Natural killer cell (primary cell): ENCODE measurements around the gene TCF7. TPM values are rescaled to one million over a fixed set of nuclear protein-coding genes. Genes with fewer than 3 reads are reported as not detected.

ENCODE experiments used
- ATAC-seq, 3 donors: fragments of 150-1000 bp in 2 of 3; fragments of 200-7000 bp in 1 of 3; cut with Tn5 transposase; 1 replicate in 1 of 3; 2 replicates in 2 of 3; pipeline ENCODE4 v1.10.0; 2021; ENCODE audit warnings: mild to moderate bottlenecking in 2 of 3, moderate library complexity in 2 of 3
- DNase-seq, 2 donors: peaks; one replicate each; pipeline versions ENCODE4 v3.0.0 to v3.0.0-alpha.2; 2013 to 2021; ENCODE audit warnings: mixed read lengths in 1 of 2
- H3K27ac ChIP-seq: one replicate; pipeline ENCODE4 v1.5.1; 2013; ENCODE audit warnings: mild to moderate bottlenecking, low read length
- H3K27me3 ChIP-seq: one replicate; pipeline ENCODE4 v1.6.1; 2013; ENCODE audit warnings: low read length; ENCODE audit not compliant: control insufficient read depth, insufficient read depth
- H3K36me3 ChIP-seq: one replicate; pipeline ENCODE4 v1.6.1; 2013; ENCODE audit warnings: low read length; ENCODE audit not compliant: control insufficient read depth, insufficient read depth
- H3K4me1 ChIP-seq: one replicate; pipeline ENCODE4 v1.6.1; 2013; ENCODE audit warnings: low read length; ENCODE audit not compliant: control insufficient read depth, insufficient read depth
- H3K4me3 ChIP-seq: one replicate; pipeline ENCODE4 v1.5.1; 2013; ENCODE audit warnings: low read length
- H3K9me3 ChIP-seq: one replicate; pipeline ENCODE4 v1.6.1; 2013; ENCODE audit warnings: low read length; ENCODE audit not compliant: control insufficient read depth, insufficient read depth
- H3K27ac Mint-ChIP-seq, 2 donors: one replicate each; pipeline ENCODE4 v1.8.0; 2022; ENCODE audit warnings: mild to moderate bottlenecking in 2 of 2, mixed read lengths in 2 of 2, moderate library complexity in 1 of 2
- H3K27me3 Mint-ChIP-seq, 2 donors: one replicate each; pipeline ENCODE4 v1.8.0; 2022; ENCODE audit warnings: low read depth in 2 of 2, mixed read lengths in 2 of 2
- H3K36me3 Mint-ChIP-seq: one replicate; pipeline ENCODE4 v1.8.0; 2022; ENCODE audit warnings: mixed read lengths
- H3K4me1 Mint-ChIP-seq, 2 donors: one replicate each; pipeline ENCODE4 v1.8.0; 2022; ENCODE audit warnings: mixed read lengths in 2 of 2
- H3K4me3 Mint-ChIP-seq: one replicate; pipeline ENCODE4 v1.8.0; 2022; ENCODE audit warnings: mild to moderate bottlenecking, moderate library complexity, mixed read lengths
- H3K9me3 Mint-ChIP-seq, 2 donors: one replicate each; pipeline ENCODE4 v1.8.0; 2022; ENCODE audit warnings: mixed read lengths in 2 of 2
- WGBS: methylation state at CpG from one replicate; pipeline ENCODE4 v1.1.7; 2013; ENCODE audit warnings: missing lambda C conversion rate; ENCODE audit not compliant: insufficient coverage; 5-methylcytosine and 5-hydroxymethylcytosine counted together
- intact Hi-C: fragments of 100-400 bp; cut with micrococcal nuclease; formaldehyde crosslinking; loops from one replicate; pipeline ENCODE4 v1.14.2; 2022
- total RNA-seq, 4 donors: library from RNA; stranded (reverse); fragments of 120-200 nt in 1 of 4; gene quantifications; one replicate each; pipeline versions ENCODE4 v1.2.3 to v1.2.4, GENCODE V29; 2013 to 2022
- TF ChIP-seq, protein P1 (sequence below): fragments of 200-600 bp; IDR thresholded peaks from one replicate; pipeline ENCODE4 v1.8.0; 2022; ENCODE audit warnings: antibody characterized with exemption

Gene TCF7
- total RNA-seq, 3 donors from 2014 or later (not counting 1 experiment from before 2014, with no cell fraction given) = 97.7 to 203 (median 158) TPM

DNA sequence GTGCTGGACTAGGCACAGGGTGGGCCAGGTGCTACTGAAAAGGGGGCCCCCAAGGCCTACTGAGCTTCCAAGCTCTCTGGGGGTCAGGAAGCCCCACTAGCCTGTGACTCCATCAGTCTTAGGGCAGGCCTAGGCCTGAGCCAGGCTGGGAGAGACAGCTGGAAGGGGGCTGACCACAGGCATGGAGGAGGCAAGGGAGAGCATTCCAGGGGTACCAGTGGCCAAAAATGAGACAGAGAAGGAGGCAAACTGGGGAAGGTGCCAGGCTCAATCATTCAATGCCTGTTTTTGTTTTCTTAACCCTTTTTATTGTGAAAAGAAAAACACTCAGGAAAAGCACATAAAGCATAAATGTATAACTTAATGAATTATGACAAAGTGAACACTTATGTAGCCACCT, 26.2 kb upstream of the TCF7 start:
- DNase-seq = no peak
- Mint-ChIP-seq H3K36me3 (no peaks in the 10 kb centered on the region), H3K4me1 (peaks cover 0 to 11% of the 10 kb centered on the region in 2 donors), H3K27ac (no peak overlapping the region), H3K4me3 (no peak overlapping the region), H3K27me3 (peaks cover 0 to 9% of the 10 kb centered on the region in 2 donors), H3K9me3 (no peaks in the 10 kb centered on the region)
- Histone ChIP-seq H3K4me1 (peaks cover 58% of the 10 kb centered on the region), H3K27me3 (no peaks in the 10 kb centered on the region), H3K27ac (no peak overlapping the region), H3K9me3 (no peaks in the 10 kb centered on the region), H3K36me3 (no peaks in the 10 kb centered on the region), H3K4me3 (no peak overlapping the region)
- TF ChIP-seq, protein P1, sequence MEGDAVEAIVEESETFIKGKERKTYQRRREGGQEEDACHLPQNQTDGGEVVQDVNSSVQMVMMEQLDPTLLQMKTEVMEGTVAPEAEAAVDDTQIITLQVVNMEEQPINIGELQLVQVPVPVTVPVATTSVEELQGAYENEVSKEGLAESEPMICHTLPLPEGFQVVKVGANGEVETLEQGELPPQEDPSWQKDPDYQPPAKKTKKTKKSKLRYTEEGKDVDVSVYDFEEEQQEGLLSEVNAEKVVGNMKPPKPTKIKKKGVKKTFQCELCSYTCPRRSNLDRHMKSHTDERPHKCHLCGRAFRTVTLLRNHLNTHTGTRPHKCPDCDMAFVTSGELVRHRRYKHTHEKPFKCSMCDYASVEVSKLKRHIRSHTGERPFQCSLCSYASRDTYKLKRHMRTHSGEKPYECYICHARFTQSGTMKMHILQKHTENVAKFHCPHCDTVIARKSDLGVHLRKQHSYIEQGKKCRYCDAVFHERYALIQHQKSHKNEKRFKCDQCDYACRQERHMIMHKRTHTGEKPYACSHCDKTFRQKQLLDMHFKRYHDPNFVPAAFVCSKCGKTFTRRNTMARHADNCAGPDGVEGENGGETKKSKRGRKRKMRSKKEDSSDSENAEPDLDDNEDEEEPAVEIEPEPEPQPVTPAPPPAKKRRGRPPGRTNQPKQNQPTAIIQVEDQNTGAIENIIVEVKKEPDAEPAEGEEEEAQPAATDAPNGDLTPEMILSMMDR = no peak
- ATAC-seq = no peak
- intact Hi-C loops = no loop called here

DNA sequence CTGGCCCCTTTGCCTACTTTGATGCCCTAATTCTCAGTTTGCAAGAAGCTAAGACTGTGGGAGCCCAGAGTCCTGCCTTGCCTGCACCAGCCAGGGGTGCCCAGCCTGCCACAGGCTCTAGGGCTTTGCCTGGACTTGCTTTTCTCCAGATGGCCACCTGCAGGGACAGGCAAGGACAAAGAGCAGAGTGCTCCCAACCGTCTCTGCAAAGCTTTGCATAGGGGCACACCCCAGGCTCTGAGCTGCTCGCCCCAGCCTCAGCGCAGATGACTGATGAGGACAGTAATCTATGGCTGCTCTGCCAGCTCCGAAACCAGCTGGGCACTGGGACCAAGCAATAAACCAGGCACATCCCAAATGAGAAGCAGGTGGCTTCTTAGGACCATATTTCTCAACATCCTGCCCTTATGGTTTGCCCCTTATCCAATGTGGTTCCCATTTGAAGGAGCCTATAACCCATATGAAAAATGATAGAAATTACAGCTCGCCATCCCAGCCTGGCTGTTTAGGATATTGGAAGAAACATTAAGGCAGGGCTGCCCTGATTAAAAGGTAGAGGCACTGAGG, 25.4 kb upstream of the TCF7 start:
- Mint-ChIP-seq H3K9me3 (no peaks in the 10 kb centered on the region), H3K4me1 (peaks cover 0 to 11% of the 10 kb centered on the region in 2 donors), H3K27me3 (peaks cover 0 to 6% of the 10 kb centered on the region in 2 donors), H3K27ac (no peak overlapping the region), H3K36me3 (no peaks in the 10 kb centered on the region), H3K4me3 (no peak overlapping the region)
- no peaks in the 10 kb centered on the region for H3K9me3 ChIP-seq
- H3K4me3 ChIP-seq = no peak overlapping the region
- TF ChIP-seq, protein P1 = no peak
- 94% methylated on average over 5 of the region's 5 CpGs for WGBS
- H3K27me3 ChIP-seq = no peaks in the 10 kb centered on the region
- no peak overlapping the region for H3K27ac ChIP-seq
- no peaks in the 10 kb centered on the region for H3K36me3 ChIP-seq
- intact Hi-C loops = no loop called here
- no peak for ATAC-seq
- peaks cover 58% of the 10 kb centered on the region for H3K4me1 ChIP-seq
- DNase-seq = no peak

DNA sequence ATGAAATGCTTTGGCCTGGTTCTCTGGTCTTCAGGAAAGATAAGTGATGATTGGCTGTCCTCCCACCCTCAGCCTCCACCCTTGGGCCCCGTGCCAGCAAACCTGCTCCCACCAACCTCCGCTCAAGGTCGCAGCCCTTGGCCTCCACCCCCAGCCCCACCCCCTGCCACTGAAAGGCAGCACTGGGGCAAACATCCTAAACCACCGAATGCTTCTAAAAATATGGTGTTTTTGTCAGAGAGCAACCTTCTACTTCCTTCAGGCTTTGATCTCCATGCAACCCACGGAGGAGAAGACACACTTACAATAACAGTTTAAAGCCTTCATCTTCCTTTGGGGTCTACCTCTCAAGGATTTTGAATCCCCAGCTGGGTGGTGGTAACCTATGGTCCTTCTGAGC, 24.0 kb upstream of the TCF7 start:
- H3K27me3 Mint-ChIP-seq = peaks cover 0 to 6% of the 10 kb centered on the region in 2 donors
- H3K27ac Mint-ChIP-seq = peak overlapping the region in 1 of 2 donors; percentile 52
- peak overlapping the region; percentile 14 for H3K27ac ChIP-seq
- peaks cover 0 to 11% of the 10 kb centered on the region in 2 donors for H3K4me1 Mint-ChIP-seq
- H3K27me3 ChIP-seq = no peaks in the 10 kb centered on the region
- peak in 1 of 3 donors; percentile 46 for ATAC-seq
- H3K36me3 Mint-ChIP-seq = no peaks in the 10 kb centered on the region
- TF ChIP-seq, protein P1 = no peak
- DNase-seq = peak in 1 of 2 donors; percentile 75
- no peak overlapping the region for H3K4me3 Mint-ChIP-seq
- H3K4me3 ChIP-seq = no peak overlapping the region
- 3% methylated on average over 5 of the region's 5 CpGs for WGBS
- intact Hi-C loops = no loop called here
- H3K36me3 ChIP-seq = no peaks in the 10 kb centered on the region
- no peaks in the 10 kb centered on the region for H3K9me3 ChIP-seq
- H3K4me1 ChIP-seq = peaks cover 58% of the 10 kb centered on the region
- H3K9me3 Mint-ChIP-seq = no peaks in the 10 kb centered on the region

DNA sequence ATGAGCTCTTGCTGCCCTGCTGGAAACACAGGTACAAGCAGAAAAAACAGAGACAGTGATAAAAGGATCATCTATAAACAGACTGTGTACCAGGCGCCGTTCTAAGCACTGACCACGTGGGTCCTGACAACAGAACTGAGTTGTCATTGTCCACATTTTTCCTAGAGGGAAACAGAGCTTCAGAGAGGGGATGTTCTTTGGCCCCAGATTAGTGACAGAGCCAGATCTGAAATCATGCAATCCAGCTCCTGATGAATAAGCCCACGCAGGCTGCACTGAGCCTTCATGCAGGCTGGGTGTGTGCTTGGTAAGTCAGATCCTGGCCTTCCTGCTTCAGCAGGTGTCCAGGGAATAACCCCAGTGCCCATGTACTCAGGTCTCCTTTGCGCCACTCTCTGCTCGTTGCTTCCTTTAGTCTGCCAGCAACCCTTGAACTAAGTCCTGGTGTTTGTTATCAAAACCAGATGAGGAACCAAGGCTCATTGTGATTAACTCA, 22.8 kb upstream of the TCF7 start:
- intact Hi-C loops = no loop called here

More for the DNA sequence above, 22.8 kb upstream of the TCF7 start:
- Mint-ChIP-seq H3K4me3 (no peak overlapping the region), H3K27me3 (peaks cover 0 to 4% of the 10 kb centered on the region in 2 donors), H3K27ac (no peak overlapping the region), H3K9me3 (no peaks in the 10 kb centered on the region), H3K36me3 (no peaks in the 10 kb centered on the region), H3K4me1 (peaks cover 0 to 11% of the 10 kb centered on the region in 2 donors)
- 79% methylated on average over 6 of the region's 6 CpGs for WGBS
- no peaks in the 10 kb centered on the region for H3K36me3 ChIP-seq
- TF ChIP-seq, protein P1 = no peak
- no peak overlapping the region for H3K4me3 ChIP-seq
- no peaks in the 10 kb centered on the region for H3K9me3 ChIP-seq
- H3K27ac ChIP-seq = no peak overlapping the region
- DNase-seq (peak in 1 of 2 donors; percentile 31), ATAC-seq (no peak)
- H3K4me1 ChIP-seq = peaks cover 53% of the 10 kb centered on the region
- no peaks in the 10 kb centered on the region for H3K27me3 ChIP-seq
